Measurements from ENCODE around the gene HRH2.

The HRH2 gene

GRCh38 chr5:175679411-175679810 is 21.5 kb downstream of the HRH2 start:
- DNase-seq = no peak

- DNase-seq = no peak
These were observed 22.1 kb downstream of the HRH2 start for GRCh38 chr5:175680020-175680419.

GRCh38 chr5:175680463-175680862 is 22.6 kb downstream of the HRH2 start:
- DNase-seq = no peak

GRCh38 chr5:175681045-175681967 is 23.4 kb downstream of the HRH2 start:
- DNase-seq = no peak

GRCh38 chr5:175681968-175682340 is 24.1 kb downstream of the HRH2 start:
- DNase-seq = no peak

GRCh38 chr5:175682664-175683063 is 24.8 kb downstream of the HRH2 start:
- DNase-seq = no peak

GRCh38 chr5:175683231-175683630 is 25.4 kb downstream of the HRH2 start:
- no peak for DNase-seq

GRCh38 chr5:175683921-175684320 is 26.1 kb downstream of the HRH2 start:
- no peak for DNase-seq

- DNase-seq = no peak
These were observed 27.1 kb downstream of the HRH2 start for GRCh38 chr5:175684931-175685330.

GRCh38 chr5:175685701-175686350 is 28.0 kb downstream of the HRH2 start:
- DNase-seq = no peak

- no peak for DNase-seq
These were observed 28.5 kb downstream of the HRH2 start for GRCh38 chr5:175686396-175686795.

- no peak for DNase-seq
These were observed 29.0 kb downstream of the HRH2 start for GRCh38 chr5:175686826-175687225.

- DNase-seq = no peak
These were observed 29.4 kb downstream of the HRH2 start for GRCh38 chr5:175687231-175687701.

- DNase-seq = no peak
These were observed 30.7 kb downstream of the HRH2 start for GRCh38 chr5:175688352-175689146.

- no peak for DNase-seq
These were observed 31.5 kb downstream of the HRH2 start for GRCh38 chr5:175689147-175689991.

GRCh38 chr5:175690025-175690424 is 32.2 kb downstream of the HRH2 start:
- no peak for DNase-seq

- DNase-seq = no peak
These were observed 32.7 kb downstream of the HRH2 start for GRCh38 chr5:175690586-175690985.

GRCh38 chr5:175691761-175692160 is 33.9 kb downstream of the HRH2 start:
- DNase-seq = no peak

- DNase-seq = no peak
These were observed 34.5 kb downstream of the HRH2 start for GRCh38 chr5:175692235-175692995.

GRCh38 chr5:175692996-175693710 is 35.3 kb downstream of the HRH2 start:
- no peak for DNase-seq

- DNase-seq = no peak
These were observed 35.9 kb downstream of the HRH2 start for GRCh38 chr5:175693741-175694140.

Data from stimulated activated naive CD4-positive, alpha-beta T cell (primary cell).